ENCODE measurements around the gene BRAP. TPM values are rescaled to one million over a fixed set of nuclear protein-coding genes. Genes with fewer than 3 reads are reported as not detected.
"Not testable (repeated sequence)": the region's sequence is repeated elsewhere in the genome, so short reads cannot be mapped to it uniquely, and the experiment has no call there.

The BRAP gene
- total RNA-seq, 1 experiment from 2014 or later: 28.2 TPM

DNA sequence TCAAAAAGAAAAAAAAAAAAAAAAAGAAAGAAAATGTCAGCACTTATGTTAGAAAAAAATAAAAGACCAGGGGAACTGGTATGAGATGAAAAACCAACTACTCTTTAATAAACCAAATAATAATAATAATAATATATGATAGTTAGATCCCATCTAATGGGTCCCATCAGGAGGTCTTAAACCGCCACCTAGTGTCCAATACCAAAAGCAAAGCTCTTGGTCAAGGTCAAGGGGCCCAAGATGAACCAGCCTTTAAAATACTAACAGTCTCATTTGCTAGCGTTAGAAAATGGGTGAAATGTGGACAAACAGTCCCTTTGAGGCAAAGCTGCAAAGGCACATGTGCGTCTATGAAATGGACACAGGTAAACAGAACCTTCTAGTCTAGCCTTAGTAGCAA, 12.3 kb downstream of the BRAP start:
- DNase-seq (ENCODE audit: low read depth): peak; percentile 17

DNA sequence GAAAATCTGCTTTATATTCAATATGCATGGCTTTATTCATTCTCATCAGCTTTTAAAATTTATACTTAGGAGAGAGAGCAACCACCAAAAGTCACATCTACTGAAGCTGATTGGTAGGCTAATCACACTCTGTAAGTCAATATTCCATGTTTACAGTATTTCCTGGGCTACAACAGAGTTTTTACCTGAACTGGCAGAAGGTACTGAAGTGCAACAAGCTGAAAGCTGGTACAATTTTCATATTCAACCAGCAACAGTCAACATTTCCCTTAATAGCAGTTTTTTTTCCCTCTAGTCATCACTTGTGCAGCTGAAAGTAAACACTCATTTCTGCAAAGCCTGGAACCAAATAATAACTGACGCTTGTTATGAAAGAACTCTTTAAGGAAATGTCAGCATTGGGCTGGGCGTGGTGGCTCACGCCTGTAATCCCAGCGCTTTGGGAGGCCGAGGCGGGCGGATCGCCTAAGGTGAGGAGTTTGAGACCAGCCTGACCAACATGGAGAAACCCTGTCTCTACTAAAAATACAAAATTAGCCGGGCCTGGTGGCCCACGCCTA, 12.9 kb downstream of the BRAP start:
- DNase-seq (ENCODE audit: low read depth): no peak

- no peak for DNase-seq (ENCODE audit: low read depth)
Observed at GRCh38 chr12:111664961-111665865, 20.5 kb downstream of the BRAP start.

- no peak for DNase-seq (ENCODE audit: low read depth)
Observed at GRCh38 chr12:111664499-111664898, 21.3 kb downstream of the BRAP start.

DNA sequence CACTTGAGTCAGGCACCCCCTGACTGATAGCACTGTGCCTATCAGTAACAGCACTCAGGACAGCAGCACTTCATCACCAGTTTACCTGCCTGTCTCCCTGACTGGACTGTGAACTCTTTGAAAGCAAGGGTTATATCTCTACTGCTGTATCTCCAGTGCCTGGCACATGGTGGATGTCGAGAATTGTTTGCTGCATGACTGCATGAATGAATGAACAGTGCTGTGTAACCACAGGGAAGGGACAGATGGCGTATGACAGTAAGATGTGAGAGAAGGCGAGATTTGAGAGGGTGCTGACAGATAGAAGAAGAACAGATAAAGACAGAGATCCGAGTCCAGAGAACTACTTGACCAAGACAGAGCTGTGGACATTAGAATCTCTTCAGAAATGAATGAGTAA, 29.7 kb downstream of the BRAP start:
- DNase-seq (ENCODE audit: low read depth): no peak

DNA sequence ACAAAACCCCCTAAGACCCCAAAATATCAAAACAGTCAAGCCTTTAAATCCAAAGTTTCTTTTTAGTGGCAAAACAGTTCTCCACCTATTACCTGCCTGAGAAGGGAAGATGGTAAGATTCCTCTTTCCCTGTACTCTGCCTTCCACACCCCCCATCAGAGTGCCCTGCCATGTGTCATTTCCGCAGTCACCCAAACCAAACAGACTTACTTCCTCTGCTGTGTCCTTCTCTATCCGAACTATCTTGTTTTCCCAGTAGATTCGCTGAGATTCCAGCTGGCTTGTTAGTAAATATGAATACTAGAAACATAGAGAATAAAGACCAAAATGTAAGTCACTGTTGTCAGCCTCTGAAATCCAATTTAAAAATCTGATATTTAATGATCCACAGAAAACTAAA, 30.4 kb downstream of the BRAP start:
- no peak for DNase-seq (ENCODE audit: low read depth)

- DNase-seq (ENCODE audit: low read depth): no peak
Observed at GRCh38 chr12:111653596-111653995, 32.2 kb downstream of the BRAP start.

DNA sequence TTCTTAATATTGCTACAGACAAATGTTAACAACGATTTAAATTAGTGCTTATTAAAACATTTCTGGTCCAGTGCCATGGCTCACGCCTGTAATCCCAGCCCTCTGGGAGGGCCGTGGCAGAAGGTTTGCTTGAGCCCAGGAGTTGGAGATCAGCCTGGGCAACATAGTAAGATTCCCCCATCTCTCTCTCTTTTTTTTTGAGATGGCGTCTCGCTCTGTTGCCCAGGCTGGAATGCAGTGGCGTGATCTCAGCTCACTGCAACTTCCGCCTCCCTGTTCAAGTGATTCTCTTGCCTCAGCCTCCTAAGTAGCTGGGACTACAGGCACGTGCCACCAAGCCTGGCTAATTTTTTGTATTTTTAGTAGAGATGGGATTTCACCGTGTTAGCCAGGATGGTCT, 33.2 kb downstream of the BRAP start:
- not testable (repeated sequence) for DNase-seq (ENCODE audit: low read depth)

DNA sequence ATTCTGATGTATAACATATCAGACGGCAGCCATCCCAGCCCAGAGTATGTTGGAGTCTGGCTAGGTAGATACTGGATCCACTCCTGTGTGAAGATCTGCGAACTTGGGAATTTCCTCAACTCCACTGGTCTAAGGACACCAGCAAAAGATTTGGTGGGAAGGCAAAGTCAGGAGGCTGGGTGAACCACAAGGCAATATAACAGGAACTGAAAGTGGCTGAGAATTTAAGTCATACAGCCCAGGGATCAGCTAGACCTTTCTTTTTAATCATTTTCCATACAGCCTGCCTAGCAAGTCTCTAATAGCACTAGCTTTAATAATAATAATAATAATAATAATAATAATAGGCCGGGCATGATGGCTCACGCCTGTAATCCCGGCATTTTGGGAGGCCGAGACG, 34.8 kb downstream of the BRAP start:
- no peak for DNase-seq (ENCODE audit: low read depth)

GRCh38 chr12:111645433-111645832, 40.3 kb downstream of the BRAP start:
- no peak for DNase-seq (ENCODE audit: low read depth)

DNA sequence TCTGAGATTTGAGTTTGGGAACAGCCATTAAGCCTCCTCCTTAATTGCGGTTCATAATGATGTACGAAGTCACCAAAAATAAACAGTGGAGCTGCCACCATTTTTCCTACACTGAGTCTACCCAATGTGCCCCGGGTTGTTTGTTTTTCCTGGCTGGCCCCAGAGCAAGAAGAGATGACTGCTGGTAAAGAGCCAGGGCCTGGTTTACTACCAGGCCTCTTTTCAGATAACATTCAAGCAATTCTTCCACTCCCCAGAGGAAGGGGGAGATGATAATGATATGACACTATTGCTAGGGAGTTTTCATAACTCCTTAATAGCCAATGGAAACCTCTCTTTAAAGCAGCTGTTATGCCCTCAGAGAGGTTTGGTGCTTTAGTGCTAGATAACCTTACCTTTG, 42.3 kb downstream of the BRAP start:
- no peak for DNase-seq (ENCODE audit: low read depth)

- DNase-seq (ENCODE audit: low read depth): no peak
Observed at GRCh38 chr12:111642681-111643426, 42.9 kb downstream of the BRAP start.

GRCh38 chr12:111640506-111640905, 45.2 kb downstream of the BRAP start:
- DNase-seq (ENCODE audit: low read depth): no peak

- no peak for DNase-seq (ENCODE audit: low read depth)
Observed at GRCh38 chr12:111638556-111638955, 47.2 kb downstream of the BRAP start.

- no peak for DNase-seq (ENCODE audit: low read depth)
Observed at GRCh38 chr12:111636209-111636945, 49.4 kb downstream of the BRAP start.

GRCh38 chr12:111635524-111635923, 50.2 kb downstream of the BRAP start:
- DNase-seq (ENCODE audit: low read depth): no peak

DNA sequence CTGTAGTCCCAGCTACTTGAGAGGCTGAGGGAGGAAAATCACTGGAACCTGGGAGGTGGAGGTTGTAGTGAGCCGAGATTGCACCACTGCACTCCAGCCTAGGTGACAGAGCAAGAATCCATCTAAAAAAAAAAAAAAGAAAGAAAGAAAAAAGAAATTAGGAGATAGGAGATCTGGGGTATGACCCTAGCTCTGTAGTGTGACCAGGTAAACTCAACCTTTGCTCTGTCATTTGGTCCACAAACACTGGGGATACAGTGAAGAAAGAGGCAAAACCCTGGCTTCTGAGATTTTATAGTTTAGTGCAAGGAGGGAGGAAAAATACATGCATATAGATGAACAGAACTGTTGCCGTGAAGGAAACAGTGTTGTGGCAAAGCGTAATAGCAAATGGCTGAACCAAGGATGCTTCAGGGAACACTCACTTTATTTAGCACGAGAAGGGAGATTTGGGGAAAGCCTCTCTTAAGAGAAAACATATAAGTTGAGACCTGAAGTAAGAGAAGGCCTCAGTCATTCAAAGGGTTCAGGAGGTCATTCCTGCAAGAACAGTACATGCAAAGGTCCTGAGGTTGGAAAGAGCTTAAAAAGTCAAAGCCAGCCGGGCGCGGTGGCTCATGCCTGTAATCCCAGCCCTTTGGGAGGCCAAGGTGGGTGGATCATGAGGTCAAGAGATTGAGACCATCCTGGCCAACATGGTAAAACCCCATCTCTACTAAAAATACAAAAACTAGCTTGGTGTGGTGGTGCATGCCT, 57.1 kb downstream of the BRAP start:
- no peak for DNase-seq (ENCODE audit: low read depth)

- DNase-seq (ENCODE audit: low read depth): no peak
Observed at GRCh38 chr12:111626230-111626629, 59.5 kb downstream of the BRAP start.

- peak; percentile 14 for DNase-seq (ENCODE audit: low read depth)
Observed at GRCh38 chr12:111624540-111624939, 61.2 kb downstream of the BRAP start.

DNA sequence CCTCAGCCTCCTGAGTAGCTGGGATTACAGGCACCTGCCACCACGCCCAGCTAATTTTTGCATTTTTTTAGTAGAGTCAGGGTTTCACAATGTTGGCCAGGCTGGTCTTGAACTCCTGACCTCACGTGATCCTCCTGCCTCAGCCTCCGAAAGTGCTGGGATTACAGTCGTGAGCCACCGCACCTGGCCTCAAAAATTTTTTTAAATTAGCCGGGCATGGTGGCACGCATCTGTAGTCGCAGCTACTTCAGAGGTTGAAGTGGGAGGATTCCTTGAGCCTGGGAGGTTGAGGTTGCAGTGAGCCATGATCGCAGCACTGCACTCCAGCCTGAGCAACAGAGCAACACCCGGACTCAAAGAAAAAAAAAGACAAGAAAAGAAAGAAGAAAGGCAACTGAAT, 67.9 kb downstream of the BRAP start:
- not testable (repeated sequence) for DNase-seq (ENCODE audit: low read depth)

- no peak for DNase-seq (ENCODE audit: low read depth)
Observed at GRCh38 chr12:111616177-111616623, 69.6 kb downstream of the BRAP start.
